Endothelial cell (in vitro differentiated cells): Measurements from ENCODE around the gene COL5A1. TPM values are rescaled to one million over a fixed set of nuclear protein-coding genes. Genes with fewer than 3 reads are reported as not detected.

Experiments
- DNase-seq: peaks from one replicate; pipeline ENCODE4 v3.0.0; 2021; ENCODE audit warnings: low spot score
- H3K27ac Mint-ChIP-seq: one replicate; pipeline ENCODE4 v1.8.0; 2021; ENCODE audit warnings: mixed read lengths, inconsistent platforms; ENCODE audit not compliant: unreplicated experiment
- H3K27me3 Mint-ChIP-seq: one replicate; pipeline ENCODE4 v1.8.0; 2021; ENCODE audit warnings: mild to moderate bottlenecking, moderate library complexity, mixed read lengths, inconsistent platforms; ENCODE audit not compliant: unreplicated experiment
- H3K36me3 Mint-ChIP-seq: one replicate; pipeline ENCODE4 v1.8.0; 2021; ENCODE audit warnings: mild to moderate bottlenecking, low read depth, mixed read lengths, inconsistent platforms; ENCODE audit not compliant: unreplicated experiment
- H3K4me1 Mint-ChIP-seq: one replicate; pipeline ENCODE4 v1.8.0; 2021; ENCODE audit warnings: mild to moderate bottlenecking, mixed read lengths, inconsistent platforms; ENCODE audit not compliant: unreplicated experiment
- H3K4me3 Mint-ChIP-seq: one replicate; pipeline ENCODE4 v1.8.0; 2021; ENCODE audit warnings: mild to moderate bottlenecking, mixed read lengths, inconsistent platforms; ENCODE audit not compliant: unreplicated experiment
- H3K9me3 Mint-ChIP-seq: one replicate; pipeline ENCODE4 v1.8.0; 2021; ENCODE audit warnings: mixed read lengths, inconsistent platforms; ENCODE audit not compliant: unreplicated experiment
- total RNA-seq: library from RNA; stranded (reverse); fragmentation: NEBNext Ultra II Directional; extraction: Animal tissue kit (Norgen Biotek cat#: 25700); gene quantifications from one replicate; pipeline ENCODE4 v1.2.1, GENCODE V29; 2021; ENCODE audit not compliant: unreplicated experiment
- TF ChIP-seq, protein P1 (sequence below): fragments of 200-600 bp; sonication (generic); IDR thresholded peaks from one replicate; pipeline ENCODE4 v1.5.0; 2021; ENCODE audit warnings: antibody characterized with exemption; ENCODE audit not compliant: unreplicated experiment

The COL5A1 gene
- total RNA-seq, 1 donor from 2014 or later = 24.3 TPM

DNA sequence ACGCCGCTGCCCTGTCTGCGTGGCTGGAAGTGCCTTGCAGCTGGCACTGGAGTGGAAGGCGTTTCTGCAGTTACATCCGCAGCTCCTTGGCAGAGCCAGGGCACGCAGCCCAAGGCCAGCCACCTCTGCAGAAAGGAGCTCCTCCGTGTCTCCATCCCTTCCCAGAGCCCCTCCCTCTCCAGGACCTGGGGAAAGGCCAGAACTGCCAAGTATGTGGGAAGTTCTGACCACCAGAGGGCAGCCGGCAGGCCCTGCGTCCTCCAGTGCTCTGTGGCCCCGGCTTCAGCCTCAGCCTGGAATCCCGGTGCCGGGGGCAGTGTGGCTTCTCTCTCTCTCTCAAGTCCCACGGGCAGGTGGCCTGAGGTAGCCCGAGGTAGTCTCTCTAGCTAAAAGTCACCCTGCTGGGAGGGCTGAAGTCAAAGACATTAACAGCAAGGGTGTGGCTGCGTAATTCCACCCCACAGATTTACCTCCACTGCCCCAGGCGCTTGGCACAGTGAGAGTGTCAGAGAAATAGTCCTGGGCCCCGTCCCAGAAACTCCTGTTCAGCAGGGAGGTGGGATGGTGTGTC lies 137.3 kb downstream of the COL5A1 start:
- Mint-ChIP-seq H3K9me3 (no peaks in the 10 kb centered on the region), H3K4me1 (no peaks in the 10 kb centered on the region), H3K27ac (no peak overlapping the region), H3K4me3 (peak overlapping the region; percentile 7), H3K27me3 (peaks cover 1% of the 10 kb centered on the region), H3K36me3 (peaks cover 3% of the 10 kb centered on the region)
- peak; percentile 82 for DNase-seq
- TF ChIP-seq, protein P1, sequence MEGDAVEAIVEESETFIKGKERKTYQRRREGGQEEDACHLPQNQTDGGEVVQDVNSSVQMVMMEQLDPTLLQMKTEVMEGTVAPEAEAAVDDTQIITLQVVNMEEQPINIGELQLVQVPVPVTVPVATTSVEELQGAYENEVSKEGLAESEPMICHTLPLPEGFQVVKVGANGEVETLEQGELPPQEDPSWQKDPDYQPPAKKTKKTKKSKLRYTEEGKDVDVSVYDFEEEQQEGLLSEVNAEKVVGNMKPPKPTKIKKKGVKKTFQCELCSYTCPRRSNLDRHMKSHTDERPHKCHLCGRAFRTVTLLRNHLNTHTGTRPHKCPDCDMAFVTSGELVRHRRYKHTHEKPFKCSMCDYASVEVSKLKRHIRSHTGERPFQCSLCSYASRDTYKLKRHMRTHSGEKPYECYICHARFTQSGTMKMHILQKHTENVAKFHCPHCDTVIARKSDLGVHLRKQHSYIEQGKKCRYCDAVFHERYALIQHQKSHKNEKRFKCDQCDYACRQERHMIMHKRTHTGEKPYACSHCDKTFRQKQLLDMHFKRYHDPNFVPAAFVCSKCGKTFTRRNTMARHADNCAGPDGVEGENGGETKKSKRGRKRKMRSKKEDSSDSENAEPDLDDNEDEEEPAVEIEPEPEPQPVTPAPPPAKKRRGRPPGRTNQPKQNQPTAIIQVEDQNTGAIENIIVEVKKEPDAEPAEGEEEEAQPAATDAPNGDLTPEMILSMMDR = peak; percentile 71

- Mint-ChIP-seq H3K27me3 (peaks cover 1% of the 10 kb centered on the region), H3K36me3 (peaks cover 3% of the 10 kb centered on the region), H3K4me1 (no peaks in the 10 kb centered on the region), H3K9me3 (no peaks in the 10 kb centered on the region), H3K27ac (no peak overlapping the region), H3K4me3 (no peak overlapping the region)
- DNase-seq = no peak
- TF ChIP-seq, protein P1 = no peak
Measured at GRCh38 chr9:134779640-134780039, 138.0 kb downstream of the COL5A1 start.

- TF ChIP-seq, protein P1 = peak; percentile 18
- Mint-ChIP-seq H3K9me3 (no peaks in the 10 kb centered on the region), H3K4me1 (no peaks in the 10 kb centered on the region), H3K4me3 (no peak overlapping the region), H3K27me3 (no peaks in the 10 kb centered on the region), H3K36me3 (peaks cover 3% of the 10 kb centered on the region), H3K27ac (no peak overlapping the region)
- peak; percentile 28 for DNase-seq
Measured at GRCh38 chr9:134781591-134782302, 140.1 kb downstream of the COL5A1 start.

- TF ChIP-seq, protein P1 = no peak
- Mint-ChIP-seq H3K27ac (no peak overlapping the region), H3K4me3 (no peak overlapping the region), H3K36me3 (peaks cover 3% of the 10 kb centered on the region), H3K9me3 (no peaks in the 10 kb centered on the region), H3K4me1 (no peaks in the 10 kb centered on the region), H3K27me3 (no peaks in the 10 kb centered on the region)
- DNase-seq = no peak
Measured at GRCh38 chr9:134782921-134783698, 141.5 kb downstream of the COL5A1 start.

GRCh38 chr9:134783699-134784039 lies 142.1 kb downstream of the COL5A1 start:
- Mint-ChIP-seq H3K9me3 (no peaks in the 10 kb centered on the region), H3K27me3 (no peaks in the 10 kb centered on the region), H3K27ac (no peak overlapping the region), H3K4me1 (no peaks in the 10 kb centered on the region), H3K4me3 (no peak overlapping the region), H3K36me3 (peaks cover 3% of the 10 kb centered on the region)
- TF ChIP-seq, protein P1 = no peak
- no peak for DNase-seq
